ENCODE data around the gene SMG5. TPM values are rescaled to one million over a fixed set of nuclear protein-coding genes. Genes with fewer than 3 reads are reported as not detected.
A peak's percentile ranks its signal among the peaks of the same experiment; 100 is the strongest.

The SMG5 gene
- polyA plus RNA-seq, 1 of the 3 experiments (the other 2 are of a cell fraction) = 21.3 TPM

DNA sequence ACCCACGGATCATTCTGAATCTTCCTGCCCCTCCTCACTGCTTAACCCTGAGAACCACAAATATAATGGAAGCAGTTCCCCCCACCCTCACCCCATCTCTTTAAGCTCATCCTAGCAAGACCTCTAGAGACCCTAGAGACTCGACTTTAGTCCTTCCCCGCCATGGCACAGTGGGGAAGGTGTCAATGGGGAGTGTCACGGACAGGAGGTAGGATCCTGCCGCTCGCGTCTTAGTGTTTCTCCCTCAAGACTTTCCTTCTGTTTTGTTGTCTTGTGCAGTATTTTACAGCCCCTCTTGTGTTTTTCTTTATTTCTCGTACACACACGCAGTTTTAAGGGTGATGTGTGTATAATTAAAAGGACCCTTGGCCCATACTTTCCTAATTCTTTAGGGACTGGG, 70.5 kb downstream of the SMG5 start:
- Histone ChIP-seq H3K79me2 (ENCODE audit: insufficient read depth) (peaks cover 22% of the 10 kb centered on the region), H3K27ac (ENCODE audit: low read depth in 2 of 2, low read length in 1 of 2) (peak overlapping the region; percentile 82 to 94; a peak in 3 of 4 replicates), H2AFZ (ENCODE audit: low read depth) (peak overlapping the region; percentile 70; the same call in 1 of the 2 replicates), H3K9me2 (no peaks in the 10 kb centered on the region), H3K27me3 (ENCODE audit: insufficient read depth) (no peaks in the 10 kb centered on the region), H3F3A (replicated peaks; ENCODE audit: insufficient read depth) (peaks cover 26% of the 10 kb centered on the region), H3K36me3 (replicated peaks in 1 of 2; ENCODE audit: control insufficient read depth in 1 of 2, insufficient read depth in 2 of 2, low read length in 1 of 2) (peaks cover 19 to 41% of the 10 kb centered on the region in 2 experiments), H3K9me3 (no peaks in the 10 kb centered on the region), H3K4me1 (ENCODE audit: control insufficient read depth in 1 of 2, insufficient read depth in 2 of 2, low read depth in 1 of 2, low read length in 1 of 2) (peaks cover 7 to 8% of the 10 kb centered on the region in 2 experiments; a peak in 2 of 4 replicates), H3K4me3 (ENCODE audit: low read depth in 2 of 2, low read length in 1 of 2) (peak overlapping the region; percentile 67 to 70), H3K4me2 (peak overlapping the region; percentile 92), H4K20me1 (ENCODE audit: insufficient read depth) (no peaks in the 10 kb centered on the region), H3K9ac (peak overlapping the region; percentile 85; the same call in 1 of the 2 replicates)
- ChIA-PET POLR2A (interaction anchor here (0.8 to 1.9 kb wide), 11 partner anchors 10 to 105 kb away, joined by 3 to 17 read pairs (median 5); partner anchors contain the start of genes SLC25A44 and SMG5), CTCF (interaction anchor here (1.0 to 3.6 kb wide), 12 partner anchors 9 to 147 kb away, joined by 3 to 44 read pairs (median 6); partner anchors contain the start of gene SLC25A44)
- WGBS (ENCODE audit: low lambda C conversion rate) = 94% methylated on average over 9 of the region's 9 CpGs
- no peak for DNase-seq
- TF ChIP-seq FOXJ3 (CRISPR knock-in tag; IDR thresholded peaks at IDR 0.05) (no peak), TAF1 (IDR thresholded peaks at IDR 0.05; ENCODE audit: borderline replicate concordance, low read depth, low read length) (no peak)
- TF ChIP-seq, protein P1, sequence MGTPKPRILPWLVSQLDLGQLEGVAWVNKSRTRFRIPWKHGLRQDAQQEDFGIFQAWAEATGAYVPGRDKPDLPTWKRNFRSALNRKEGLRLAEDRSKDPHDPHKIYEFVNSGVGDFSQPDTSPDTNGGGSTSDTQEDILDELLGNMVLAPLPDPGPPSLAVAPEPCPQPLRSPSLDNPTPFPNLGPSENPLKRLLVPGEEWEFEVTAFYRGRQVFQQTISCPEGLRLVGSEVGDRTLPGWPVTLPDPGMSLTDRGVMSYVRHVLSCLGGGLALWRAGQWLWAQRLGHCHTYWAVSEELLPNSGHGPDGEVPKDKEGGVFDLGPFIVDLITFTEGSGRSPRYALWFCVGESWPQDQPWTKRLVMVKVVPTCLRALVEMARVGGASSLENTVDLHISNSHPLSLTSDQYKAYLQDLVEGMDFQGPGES (IDR thresholded peaks at IDR 0.05; ENCODE audit: low read depth, low read length) = no peak

DNA sequence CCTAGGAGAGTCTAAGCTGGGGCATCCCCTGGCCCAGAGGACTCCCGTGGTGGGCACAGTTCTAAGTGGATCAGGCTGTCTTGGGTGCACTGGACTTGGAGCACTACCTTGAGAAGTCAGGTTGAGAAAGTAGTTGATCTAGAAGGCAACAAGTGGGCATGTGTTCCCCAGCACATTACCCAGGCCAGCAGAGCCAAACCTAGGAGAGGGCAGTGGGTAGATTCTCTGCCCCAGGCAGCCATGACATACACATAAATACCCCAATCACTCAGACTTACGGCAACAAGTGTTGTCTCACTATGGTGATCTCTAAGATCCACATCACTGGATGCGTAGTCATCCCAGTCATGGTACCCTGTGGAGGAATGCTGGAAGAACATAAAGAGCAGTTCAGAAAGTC, 71.4 kb downstream of the SMG5 start:
- Histone ChIP-seq H2AFZ (ENCODE audit: low read depth) (no peak overlapping the region), H3K27me3 (ENCODE audit: insufficient read depth) (no peaks in the 10 kb centered on the region), H3K4me1 (ENCODE audit: control insufficient read depth in 1 of 2, insufficient read depth in 2 of 2, low read depth in 1 of 2, low read length in 1 of 2) (peaks cover 7 to 8% of the 10 kb centered on the region in 2 experiments; a peak in 2 of 4 replicates), H3K9ac (no peak overlapping the region), H3K4me2 (no peak overlapping the region), H3K27ac (ENCODE audit: low read depth in 2 of 2, low read length in 1 of 2) (no peak overlapping the region), H3K79me2 (ENCODE audit: insufficient read depth) (peaks cover 29% of the 10 kb centered on the region), H4K20me1 (ENCODE audit: insufficient read depth) (no peaks in the 10 kb centered on the region), H3K36me3 (replicated peaks in 1 of 2; ENCODE audit: control insufficient read depth in 1 of 2, insufficient read depth in 2 of 2, low read length in 1 of 2) (peaks cover 25 to 41% of the 10 kb centered on the region in 2 experiments), H3K9me2 (no peaks in the 10 kb centered on the region), H3K4me3 (ENCODE audit: low read depth in 2 of 2, low read length in 1 of 2) (no peak overlapping the region), H3F3A (replicated peaks; ENCODE audit: insufficient read depth) (peaks cover 26% of the 10 kb centered on the region), H3K9me3 (no peaks in the 10 kb centered on the region)
- ChIA-PET POLR2A (interaction anchor here (1.6 kb wide), 1 partner anchor 17 kb away, joined by 4 read pairs; the partner anchor contains the start of gene SLC25A44), CTCF (interaction anchor here (0.9 to 2.6 kb wide), 5 partner anchors 12 to 70 kb away, joined by 3 to 14 read pairs (median 4); no protein-coding TSS in a partner anchor)
- TF ChIP-seq JUND (IDR thresholded peaks at IDR 0.05) (no peak), TAF1 (IDR thresholded peaks at IDR 0.05; ENCODE audit: borderline replicate concordance, low read depth, low read length) (no peak), FOXJ3 (CRISPR knock-in tag; IDR thresholded peaks at IDR 0.05) (no peak), TCF12 (IDR thresholded peaks at IDR 0.05) (no peak), MXI1 (IDR thresholded peaks at IDR 0.05; ENCODE audit: low read depth, low read length) (no peak)
- 90% methylated on average over 3 of the region's 3 CpGs for WGBS (ENCODE audit: low lambda C conversion rate)
- DNase-seq = no peak

DNA sequence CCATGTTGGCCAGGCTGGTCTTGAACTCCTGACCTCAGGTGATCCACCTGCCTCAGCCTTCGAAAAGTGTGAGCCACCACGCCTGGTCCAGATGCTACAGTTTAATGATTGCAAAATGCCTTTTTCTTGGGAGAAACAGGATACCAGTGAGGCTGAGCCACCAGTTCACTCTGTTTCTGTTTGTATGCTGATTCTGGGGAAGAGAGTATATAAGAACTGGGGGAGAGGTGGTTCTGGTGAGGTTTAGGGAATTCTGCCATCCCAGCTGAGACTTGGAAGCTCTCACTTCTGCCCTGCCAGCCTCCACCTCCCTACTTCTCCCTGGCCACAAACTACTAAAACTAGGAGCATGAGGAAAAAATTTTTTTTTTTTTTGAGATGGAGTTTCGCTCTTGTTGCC, 77.9 kb downstream of the SMG5 start:
- peaks cover 28% of the 10 kb centered on the region for H3F3A ChIP-seq (replicated peaks; ENCODE audit: insufficient read depth)
- H2AFZ ChIP-seq (ENCODE audit: low read depth) = no peak overlapping the region
- no peak overlapping the region for H3K4me2 ChIP-seq
- POLR2A ChIA-PET = no interaction called here
- H3K9me3 ChIP-seq = no peaks in the 10 kb centered on the region
- no peaks in the 10 kb centered on the region for H4K20me1 ChIP-seq (ENCODE audit: insufficient read depth)
- H3K27ac ChIP-seq (ENCODE audit: low read depth in 2 of 2, low read length in 1 of 2) = no peak overlapping the region
- no peak for DNase-seq
- H3K9ac ChIP-seq = no peak overlapping the region
- H3K27me3 ChIP-seq (ENCODE audit: insufficient read depth) = no peaks in the 10 kb centered on the region
- H3K4me3 ChIP-seq (ENCODE audit: low read depth in 2 of 2, low read length in 1 of 2) = no peak overlapping the region
- no peaks in the 10 kb centered on the region for H3K9me2 ChIP-seq
- H3K4me1 ChIP-seq (ENCODE audit: control insufficient read depth in 1 of 2, insufficient read depth in 2 of 2, low read depth in 1 of 2, low read length in 1 of 2) = peaks cover 0 to 3% of the 10 kb centered on the region in 2 experiments; a peak in 3 of 4 replicates
- H3K36me3 ChIP-seq (replicated peaks in 1 of 2; ENCODE audit: control insufficient read depth in 1 of 2, insufficient read depth in 2 of 2, low read length in 1 of 2) = peaks cover 37 to 53% of the 10 kb centered on the region in 2 experiments
- TF ChIP-seq FOXM1 (IDR thresholded peaks at IDR 0.05; ENCODE audit: low read depth) = no peak
- no peak for TF ChIP-seq EZH2phosphoT487 (IDR thresholded peaks at IDR 0.05; ENCODE audit: borderline replicate concordance, low read depth)
- TF ChIP-seq, protein P1 (IDR thresholded peaks at IDR 0.05; ENCODE audit: low read depth, low read length) = no peak
- CTCF ChIA-PET = interaction anchor here (1.3 to 2.0 kb wide), 2 partner anchors 20 to 115 kb away, joined by 3 to 7 read pairs; no protein-coding TSS in a partner anchor
- peaks cover 52% of the 10 kb centered on the region for H3K79me2 ChIP-seq (ENCODE audit: insufficient read depth)
- WGBS (ENCODE audit: low lambda C conversion rate) = 96% methylated on average over 3 of the region's 3 CpGs

Data from SK-N-SH (cell line).